IMR-90 (cell line): ENCODE results near the gene DOCK6. TPM values are rescaled to one million over a fixed set of nuclear protein-coding genes. Genes with fewer than 3 reads are reported as not detected.

ENCODE experiments used
- ATAC-seq: fragments of 200-7000 bp; cut with Tn5 transposase; 2 replicates; pipeline ENCODE4 v1.9.1; 2020; ENCODE audit warnings: low read depth, mild to moderate bottlenecking, moderate library complexity
- BruUV-seq: library from RNA; stranded (reverse); fragments of 400-500 nt; replicated peaks from 2 replicates; lab custom pipeline; 2021; lab: Mats Ljungman, UMichigan
- CTCF ChIA-PET: fragments of 300-600 bp; formaldehyde crosslinking; extraction: SDS; loops from one replicate; lab custom pipeline; 2021; ENCODE audit warnings: antibody characterized with exemption; lab: Yijun Ruan, JAX
- POLR2A ChIA-PET: fragments of 300-600 bp; sonication (Branson Sonifier 250); formaldehyde crosslinking; loops from one replicate; lab custom pipeline; 2022; ENCODE audit warnings: antibody characterized with exemption; ENCODE audit not compliant: unreplicated experiment; lab: Charles Lee
- DNase-seq: peaks from one replicate; pipeline ENCODE4 v3.0.0; 2013
- H2AFZ ChIP-seq: replicated peaks from 2 replicates; pipeline ENCODE3; 2013; ENCODE audit warnings: low read length, mild to moderate bottlenecking; ENCODE audit not compliant: poor library complexity
- H2AK5ac ChIP-seq: 2 replicates; pipeline ENCODE4 v1.6.1; 2013; ENCODE audit warnings: low read depth, low read length, inconsistent platforms
- H2AK9ac ChIP-seq: replicated peaks from 2 replicates; pipeline ENCODE3; 2013; ENCODE audit warnings: mild to moderate bottlenecking, low read depth, low read length, moderate library complexity; ENCODE audit not compliant: poor library complexity
- H2BK120ac ChIP-seq: 2 replicates; pipeline ENCODE4 v1.6.1; 2013; ENCODE audit warnings: low read depth, low read length, inconsistent platforms
- H2BK15ac ChIP-seq: 3 replicates; pipeline ENCODE4 v1.6.1; 2013; ENCODE audit warnings: low read depth, low read length, inconsistent platforms
- H2BK20ac ChIP-seq: 2 replicates; pipeline ENCODE4 v1.6.1; 2013; ENCODE audit warnings: low read depth, mild to moderate bottlenecking, inconsistent platforms, low read length, moderate library complexity
- H2BK5ac ChIP-seq: 2 replicates; pipeline ENCODE4 v1.6.1; 2013; ENCODE audit warnings: mild to moderate bottlenecking, low read depth, low read length, inconsistent platforms; ENCODE audit not compliant: poor library complexity, severe bottlenecking
- H3K14ac ChIP-seq: replicated peaks from 2 replicates; pipeline ENCODE4 v1.6.1; 2013; ENCODE audit warnings: low read depth, low read length, inconsistent platforms
- H3K18ac ChIP-seq: 2 replicates; pipeline ENCODE4 v1.6.1; 2013; ENCODE audit warnings: low read depth, low read length, control low read depth
- H3K23ac ChIP-seq: 2 replicates; pipeline ENCODE4 v1.6.1; 2013; ENCODE audit warnings: low read depth, low read length, inconsistent platforms
- H3K27ac ChIP-seq: 2 replicates; pipeline ENCODE4 v1.5.1; 2013; ENCODE audit warnings: mild to moderate bottlenecking, control low read depth, low read length; ENCODE audit not compliant: insufficient read depth
- H3K27me3 ChIP-seq: 2 replicates; pipeline ENCODE4 v1.6.1; 2013; ENCODE audit warnings: low read length; ENCODE audit not compliant: control insufficient read depth, insufficient read depth
- H3K36me3 ChIP-seq: 2 replicates; pipeline ENCODE4 v1.6.1; 2013; ENCODE audit warnings: low read length, mixed read lengths; ENCODE audit not compliant: control insufficient read depth, insufficient read depth
- H3K4ac ChIP-seq: 2 replicates; pipeline ENCODE4 v1.6.1; 2013; ENCODE audit warnings: low read depth, low read length, inconsistent platforms
- H3K4me1 ChIP-seq: 2 replicates; pipeline ENCODE4 v1.6.1; 2013; ENCODE audit warnings: low read length, mixed read lengths; ENCODE audit not compliant: control insufficient read depth, insufficient read depth
- H3K4me2 ChIP-seq: 2 replicates; pipeline ENCODE4 v1.6.1; 2013; ENCODE audit warnings: low read depth, mild to moderate bottlenecking, control low read depth, low read length, moderate library complexity
- H3K4me3 ChIP-seq: 2 replicates; pipeline ENCODE4 v1.5.1; 2013; ENCODE audit warnings: low read depth, mild to moderate bottlenecking, control low read depth, low read length, moderate library complexity; ENCODE audit not compliant: insufficient read depth
- H3K56ac ChIP-seq: 2 replicates; pipeline ENCODE4 v1.6.1; 2013; ENCODE audit warnings: low read length, inconsistent platforms; ENCODE audit not compliant: insufficient read depth; ENCODE audit errors: extremely low read depth
- H3K79me1 ChIP-seq, 2 experiments: 2 replicates each; pipeline ENCODE4 v1.6.1; 2013; ENCODE audit warnings: low read length in 2 of 2, inconsistent platforms in 1 of 2, low read depth in 1 of 2
- H3K9ac ChIP-seq: 2 replicates; pipeline ENCODE4 v1.6.1; 2013; ENCODE audit warnings: low read depth, low read length, control low read depth
- H3K9me1 ChIP-seq: 2 replicates; pipeline ENCODE4 v1.6.1; 2013; ENCODE audit warnings: low read length, inconsistent platforms; ENCODE audit not compliant: insufficient read depth
- H3K9me3 ChIP-seq: 2 replicates; pipeline ENCODE4 v1.6.1; 2013; ENCODE audit warnings: low read length; ENCODE audit not compliant: control insufficient read depth, insufficient read depth
- H4K20me1 ChIP-seq: 2 replicates; pipeline ENCODE4 v1.6.1; 2013; ENCODE audit warnings: low read length, inconsistent platforms; ENCODE audit not compliant: insufficient read depth
- H4K5ac ChIP-seq: 2 replicates; pipeline ENCODE4 v1.6.1; 2013; ENCODE audit warnings: mild to moderate bottlenecking, low read depth, low read length, control low read depth
- H4K8ac ChIP-seq, 2 experiments: 2 replicates each; pipeline ENCODE4 v1.6.1; 2013; ENCODE audit warnings: low read depth in 2 of 2, low read length in 2 of 2, control low read depth in 1 of 2, inconsistent platforms in 1 of 2
- H4K91ac ChIP-seq: 2 replicates; pipeline ENCODE4 v1.6.1; 2013; ENCODE audit warnings: low read depth, low read length, inconsistent platforms; ENCODE audit not compliant: insufficient read depth
- BHLHE40 ChIP-seq: fragments of 150-350 bp; IDR thresholded peaks from 2 replicates; pipeline ENCODE4 v1.6.1; 2016; ENCODE audit warnings: mild to moderate bottlenecking, low read depth, low read length
- CEBPB ChIP-seq: IDR thresholded peaks from 2 replicates; pipeline ENCODE4 v1.6.1; 2012; ENCODE audit warnings: low read depth, low read length, improper control_type of control experiment
- CHD1 ChIP-seq: IDR thresholded peaks from 2 replicates; pipeline ENCODE4 v1.6.1; 2012; ENCODE audit warnings: low read depth, low read length, improper control_type of control experiment
- CTCF ChIP-seq: conservative IDR thresholded peaks from 2 replicates; pipeline ENCODE4 v1.5.1; 2012; ENCODE audit warnings: mild to moderate bottlenecking, low read depth, low read length, improper control_type of control experiment
- FOS ChIP-seq: fragments of 150-350 bp; IDR thresholded peaks from 2 replicates; pipeline ENCODE4 v1.6.1; 2016; ENCODE audit warnings: low read depth, low read length
- MAFK ChIP-seq: IDR thresholded peaks from 2 replicates; pipeline ENCODE4 v1.6.1; 2012; ENCODE audit warnings: low read depth, low read length, improper control_type of control experiment
- MAZ ChIP-seq: IDR thresholded peaks from 2 replicates; pipeline ENCODE4 v1.6.1; 2012; ENCODE audit warnings: low read depth, mild to moderate bottlenecking, low read length, improper control_type of control experiment, moderate library complexity, borderline replicate concordance
- MXI1 ChIP-seq: IDR thresholded peaks from 2 replicates; pipeline ENCODE4 v1.6.1; 2012; ENCODE audit warnings: low read depth, mild to moderate bottlenecking, low read length, moderate library complexity, borderline replicate concordance
- POLR2A ChIP-seq: IDR thresholded peaks from 2 replicates; pipeline ENCODE4 v1.6.1; 2012; ENCODE audit warnings: mild to moderate bottlenecking, low read depth, low read length
- RAD21 ChIP-seq: IDR thresholded peaks from 2 replicates; pipeline ENCODE4 v1.6.1; 2012; ENCODE audit warnings: low read length, improper control_type of control experiment
- RCOR1 ChIP-seq: IDR thresholded peaks from 2 replicates; pipeline ENCODE4 v1.6.1; 2012; ENCODE audit warnings: mild to moderate bottlenecking, low read length, improper control_type of control experiment; ENCODE audit not compliant: insufficient replicate concordance
- RFX5 ChIP-seq: IDR thresholded peaks from 2 replicates; pipeline ENCODE4 v1.8.0; 2012; ENCODE audit warnings: low read depth, mild to moderate bottlenecking, low read length, moderate library complexity
- SMC3 ChIP-seq: fragments of 150-350 bp; IDR thresholded peaks from 2 replicates; pipeline ENCODE4 v1.6.1; 2016; ENCODE audit warnings: low read depth, mild to moderate bottlenecking, antibody characterized with exemption, low read length, moderate library complexity
- USF2 ChIP-seq: fragments of 150-350 bp; IDR thresholded peaks from 2 replicates; pipeline ENCODE4 v1.6.1; 2017; ENCODE audit warnings: mild to moderate bottlenecking, antibody characterized with exemption, low read length, low read depth
- WGBS, 2 experiments: methylation state at CpG; one replicate each; pipeline versions ENCODE4 v1.1.5 to v1.1.7; 2013; ENCODE audit warnings: missing lambda C conversion rate in 2 of 2; ENCODE audit not compliant: insufficient read length in 1 of 2; ENCODE audit errors: extremely low coverage in 2 of 2; 5-methylcytosine and 5-hydroxymethylcytosine counted together
- dilution Hi-C: fragments of 300-500 bp; cut with HindIII; formaldehyde crosslinking; loops from one replicate; pipeline ENCODE4 v1.14.3; 2018; ENCODE audit warnings: low sequenced_read_pairs; ENCODE audit not compliant: unreplicated experiment
- in situ Hi-C: fragments of 300-500 bp; cut with MboI; formaldehyde crosslinking; loops from 3 replicates; pipeline ENCODE4 v1.14.3; 2019; ENCODE audit warnings: low sequenced_read_pairs, inconsistent platforms, mixed read lengths
- intact Hi-C: fragments of 100-400 bp; cut with micrococcal nuclease; formaldehyde crosslinking; loops from 2 replicates; pipeline ENCODE4 v1.10.0; 2022
- polyA plus RNA-seq, 3 experiments: library from polyadenylated mRNA; depleted of rRNA; stranded (reverse); fragments of >200 nt; gene quantifications; 2 replicates each; pipeline ENCODE4 v1.2.3, GENCODE V29; 2012; ENCODE audit warnings: low replicate concordance in 1 of 3
- total RNA-seq: library from RNA; depleted of rRNA; stranded (reverse); fragments of >200 nt; gene quantifications from 2 replicates; pipeline ENCODE4 v1.2.3, GENCODE V29; 2012

DOCK6 gene
- total and polyA plus RNA-seq, 2 of the 4 experiments (the other 2 are of a cell fraction): 5.0 to 18.4 TPM

- H3K4me2 ChIP-seq: no peak overlapping the region
- H3K9me1 ChIP-seq: peaks cover 16% of the 10 kb centered on the region
- no peak overlapping the region for H2BK5ac ChIP-seq
- ChIA-PET CTCF (interaction anchor here (0.6 kb wide), 1 partner anchor 234 kb away, joined by 3 read pairs; no protein-coding TSS in a partner anchor), POLR2A (no interaction called here)
- H4K91ac ChIP-seq: no peak overlapping the region
- no peak overlapping the region for H2AFZ ChIP-seq
- intact Hi-C loops: no loop called here
- BruUV-seq: no TSS peak
- H3K4ac ChIP-seq: no peak overlapping the region
- H3K4me3 ChIP-seq: no peak overlapping the region
- dilution Hi-C loops: no loop called here
- H3K36me3 ChIP-seq: peaks cover 12% of the 10 kb centered on the region
- peaks cover 5% of the 10 kb centered on the region; the same call in 1 of the 2 replicates for H4K20me1 ChIP-seq
- DNase-seq (no peak), ATAC-seq (no peak)
- H2BK20ac ChIP-seq: no peak overlapping the region
- H2BK120ac ChIP-seq: no peak overlapping the region
- no peak for TF ChIP-seq BHLHE40
- no peak for TF ChIP-seq CEBPB
- no peak for TF ChIP-seq USF2
- TF ChIP-seq CHD1: no peak
- no peak for TF ChIP-seq SMC3
- no peak for TF ChIP-seq RFX5
- TF ChIP-seq MAZ: no peak
- no peak for TF ChIP-seq MAFK
- no peak for TF ChIP-seq CTCF
- TF ChIP-seq RCOR1: no peak
- TF ChIP-seq FOS: no peak
- no peak for TF ChIP-seq POLR2A
- TF ChIP-seq RAD21: no peak
- no peak for TF ChIP-seq MXI1
- H4K8ac ChIP-seq: no peak overlapping the region
- H3K27ac ChIP-seq: no peak overlapping the region
- in situ Hi-C loops: loop anchor here (5.0 to 10.0 kb wide), 3 partner anchors 68 to 263 kb away; no protein-coding TSS in a partner anchor
- H3K14ac ChIP-seq: no peak overlapping the region
- no peak overlapping the region for H3K56ac ChIP-seq
- H3K9ac ChIP-seq: no peak overlapping the region
- H3K79me1 ChIP-seq: peaks cover 24 to 43% of the 10 kb centered on the region in 2 experiments
- H3K4me1 ChIP-seq: peaks cover 20% of the 10 kb centered on the region
- no peak overlapping the region for H2BK15ac ChIP-seq
- H3K9me3 ChIP-seq: no peaks in the 10 kb centered on the region
- no peak overlapping the region for H4K5ac ChIP-seq
- no peak overlapping the region; the same call in 1 of the 2 replicates for H2AK5ac ChIP-seq
- H2AK9ac ChIP-seq: no peak overlapping the region
- 79% methylated on average over 5 of the region's 15 CpGs; no CpG with 5 or more reads in 1 of the 2 experiments for WGBS, 2 experiments
- no peaks in the 10 kb centered on the region for H3K27me3 ChIP-seq
- no peak overlapping the region for H3K23ac ChIP-seq
- no peak overlapping the region for H3K18ac ChIP-seq
These were observed 62.2 kb downstream of the DOCK6 start for GRCh38 chr19:11200015-11200574.
